Neural cell (in vitro differentiated cells): ENCODE results near the gene NBEA.

Experiments
- CTCF ChIP-seq: fragments of 450-650 bp; IDR thresholded peaks from 2 replicates; pipeline ENCODE4 v1.5.1; 2014; ENCODE audit warnings: antibody characterized with exemption, mild to moderate bottlenecking, moderate library complexity; ENCODE audit not compliant: poor library complexity, severe bottlenecking
- EP300 ChIP-seq: fragments of 450-650 bp; conservative IDR thresholded peaks from 2 replicates; pipeline ENCODE4 v1.6.1; 2014; ENCODE audit warnings: antibody characterized with exemption, mild to moderate bottlenecking, moderate library complexity; ENCODE audit not compliant: poor library complexity, severe bottlenecking
- EZH2 ChIP-seq: fragments of 200-600, 300-800 bp; shearing (Covaris generic), sonication (generic); IDR thresholded peaks from 2 replicates; pipeline ENCODE4 v1.6.1; 2014; ENCODE audit warnings: antibody characterized with exemption, low read length, borderline replicate concordance, mild to moderate bottlenecking; ENCODE audit not compliant: insufficient read depth, poor library complexity, severe bottlenecking
- MXI1 ChIP-seq: fragments of 450-650 bp; conservative IDR thresholded peaks from 2 replicates; pipeline ENCODE4 v1.6.1; 2014; ENCODE audit warnings: antibody characterized with exemption, mild to moderate bottlenecking; ENCODE audit not compliant: poor library complexity, severe bottlenecking
- POLR2AphosphoS5 ChIP-seq: IDR thresholded peaks from 2 replicates; pipeline ENCODE4 v1.6.1; 2012
- RAD21 ChIP-seq: fragments of 450-650 bp; conservative IDR thresholded peaks from 2 replicates; pipeline ENCODE4 v1.6.1; 2014; ENCODE audit warnings: antibody characterized with exemption, mild to moderate bottlenecking, moderate library complexity
- REST ChIP-seq: IDR thresholded peaks from 2 replicates; pipeline ENCODE4 v1.6.1; 2012; ENCODE audit warnings: borderline replicate concordance
- SMC3 ChIP-seq: fragments of 450-650 bp; conservative IDR thresholded peaks from 2 replicates; pipeline ENCODE4 v1.6.1; 2014; ENCODE audit warnings: antibody characterized with exemption, mild to moderate bottlenecking, moderate library complexity; ENCODE audit not compliant: poor library complexity
- TAF1 ChIP-seq: IDR thresholded peaks from 2 replicates; pipeline ENCODE4 v1.6.1; 2012; ENCODE audit warnings: low read depth

- no peak for TF ChIP-seq CTCF
- TF ChIP-seq SMC3 = no peak
- no peak for TF ChIP-seq MXI1
- no peak for TF ChIP-seq EZH2
- TF ChIP-seq TAF1 = no peak
- no peak for TF ChIP-seq EP300
- no peak for TF ChIP-seq POLR2AphosphoS5
- TF ChIP-seq RAD21 = no peak
- TF ChIP-seq REST = no peak
These were observed 269.9 kb downstream of the NBEA start for GRCh38 chr13:35211949-35212348.
